OCI-LY1 (cell line): ENCODE results near the gene CYP26A1.

Experiments
- CTCF ChIP-seq: fragments of 200-600 bp; sonication (generic), shearing (Covaris generic); IDR thresholded peaks from 2 replicates; pipeline ENCODE4 v1.5.1; 2017; ENCODE audit warnings: mild to moderate bottlenecking, antibody characterized with exemption, low read length, moderate library complexity, mixed read lengths
- EZH2 ChIP-seq: fragments of 200-600 bp; sonication (generic), shearing (Covaris generic); IDR thresholded peaks from 2 replicates; pipeline ENCODE4 v1.8.0; 2017; ENCODE audit warnings: borderline replicate concordance, mixed run types, mild to moderate bottlenecking, antibody characterized with exemption, low read length, moderate library complexity, mixed read lengths

- TF ChIP-seq CTCF (no peak), EZH2 (no peak)
Observed at GRCh38 chr10:93103953-93104352, 30.3 kb downstream of the CYP26A1 start.
